HUDEP-2 (cell line): ENCODE data around the gene ASTL.

Experiments
- DNase-seq, 76 experiments: peaks; one replicate each; lab custom pipeline; 2025; ENCODE audit not compliant: unreplicated experiment in 76 of 76; lab: John Stamatoyannopoulos, UW

ASTL gene

DNA sequence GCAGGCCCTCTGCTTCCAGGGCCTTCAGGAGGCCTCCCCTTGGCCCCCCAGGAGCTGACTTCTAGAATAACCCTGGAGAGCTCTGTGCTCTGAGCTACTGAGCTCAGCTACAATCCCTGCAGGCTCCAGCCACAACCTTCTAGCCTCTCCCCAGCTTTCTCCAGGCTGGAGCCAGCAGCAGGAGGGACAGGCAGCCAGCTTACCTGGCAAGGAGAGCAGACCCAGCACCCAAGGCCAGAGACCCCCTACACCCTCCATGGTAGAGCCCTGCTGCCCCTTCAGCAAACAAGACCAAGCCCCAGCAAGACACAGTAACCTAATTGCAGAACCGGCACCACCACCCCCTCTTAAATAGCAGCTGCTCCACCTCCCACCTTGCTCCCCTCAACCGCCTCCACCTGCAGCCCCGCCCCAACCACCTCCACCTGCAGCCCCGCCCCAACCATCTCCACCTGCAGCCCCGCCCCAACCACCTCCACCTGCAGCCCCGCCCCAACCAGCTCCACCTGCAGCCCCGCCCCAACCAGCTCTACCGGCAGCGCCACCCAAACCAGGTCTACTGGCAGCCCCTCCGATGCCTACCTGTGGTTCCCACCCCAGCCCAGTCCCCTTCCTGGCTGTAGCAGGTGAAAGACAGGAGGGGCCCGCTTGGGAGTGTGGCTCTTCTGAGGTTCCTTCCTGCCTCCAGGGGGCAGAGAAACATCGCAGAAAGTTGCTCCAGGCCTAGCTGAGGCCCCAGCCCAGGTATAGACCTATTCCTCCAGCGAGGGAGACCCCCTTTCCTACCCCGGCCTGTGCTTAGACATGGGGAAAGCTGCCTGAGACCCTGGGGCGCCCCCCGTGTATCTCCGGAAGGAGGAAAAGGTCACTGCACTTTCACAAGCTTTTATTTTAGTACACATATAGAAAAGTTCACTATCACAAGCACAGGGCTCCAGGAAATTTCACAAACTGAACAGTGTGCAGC, at the start of gene ASTL:
ASTL (minus strand) TSS at position 324 of the 967 bp plus-strand sequence; CDS start at position 258, 66 bp downstream.
- DNase-seq: peak in 44 of 76 experiments; percentile 3 to 54 (median 22)

GRCh38 chr2:96186562-96186961, 48.3 kb upstream of the ASTL start:
- peak in 23 of 76 experiments; percentile 2 to 64 (median 21) for DNase-seq

- no peak for DNase-seq
Measured at GRCh38 chr2:96185516-96185915, 47.2 kb upstream of the ASTL start.

DNA sequence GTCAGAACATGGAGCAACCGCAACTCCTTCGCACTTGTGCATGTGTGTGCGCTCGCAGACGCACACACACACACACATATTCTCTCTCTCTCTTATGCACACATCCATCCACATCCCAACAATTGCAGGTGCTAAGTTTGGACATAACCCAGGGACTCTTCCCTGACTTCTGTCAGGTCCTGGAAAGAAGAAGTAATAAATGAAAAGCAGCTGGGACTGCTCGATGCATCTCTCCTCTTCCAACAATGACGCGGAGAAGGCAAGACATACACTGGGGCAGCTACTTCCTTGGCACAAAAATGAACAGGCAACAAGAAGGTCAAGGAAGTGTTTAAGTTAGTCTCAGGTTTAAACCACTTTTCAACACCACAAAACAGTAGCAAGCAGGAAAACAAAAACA, 46.7 kb upstream of the ASTL start:
- no peak for DNase-seq

DNA sequence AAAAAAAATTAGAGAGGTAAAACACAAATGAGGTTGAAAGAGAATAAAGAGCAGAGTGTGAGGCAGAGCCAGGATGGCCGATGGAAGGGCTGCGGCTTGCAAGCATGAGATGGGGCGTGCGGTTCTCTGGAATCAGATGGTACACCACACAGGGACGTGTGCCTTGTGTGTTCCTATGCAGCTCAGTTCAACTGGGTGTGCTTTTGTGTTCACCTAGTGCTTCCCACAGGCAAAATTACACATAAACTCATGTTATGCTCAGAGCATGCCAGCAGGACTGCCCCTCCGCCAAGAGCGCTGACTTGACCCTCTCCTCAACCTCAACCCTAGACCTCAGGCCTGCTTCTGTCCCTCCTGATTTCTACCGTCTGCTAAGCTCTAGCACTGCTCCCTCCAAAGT, 45.9 kb upstream of the ASTL start:
- no peak for DNase-seq

- no peak for DNase-seq
Measured at GRCh38 chr2:96181529-96181928, 43.2 kb upstream of the ASTL start.

DNA sequence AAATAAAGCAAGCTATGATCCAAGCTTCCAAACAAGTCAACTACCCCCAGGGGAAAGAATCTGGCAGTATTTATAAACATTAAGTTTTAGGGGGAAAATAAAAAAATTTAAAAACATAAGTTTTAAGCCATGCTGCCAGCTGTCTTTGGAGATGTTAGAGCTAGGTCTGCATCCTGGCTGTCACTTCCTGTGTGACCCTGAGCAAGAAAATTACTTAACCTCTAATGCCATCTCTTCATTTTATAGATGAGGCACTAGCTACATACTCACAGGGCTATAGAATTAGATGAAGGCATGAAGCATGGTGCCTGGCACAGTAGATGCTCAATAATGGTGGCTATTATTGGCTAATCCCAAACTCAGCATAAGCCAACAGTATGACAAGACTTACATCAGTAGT, 42.2 kb upstream of the ASTL start:
- no peak for DNase-seq

DNA sequence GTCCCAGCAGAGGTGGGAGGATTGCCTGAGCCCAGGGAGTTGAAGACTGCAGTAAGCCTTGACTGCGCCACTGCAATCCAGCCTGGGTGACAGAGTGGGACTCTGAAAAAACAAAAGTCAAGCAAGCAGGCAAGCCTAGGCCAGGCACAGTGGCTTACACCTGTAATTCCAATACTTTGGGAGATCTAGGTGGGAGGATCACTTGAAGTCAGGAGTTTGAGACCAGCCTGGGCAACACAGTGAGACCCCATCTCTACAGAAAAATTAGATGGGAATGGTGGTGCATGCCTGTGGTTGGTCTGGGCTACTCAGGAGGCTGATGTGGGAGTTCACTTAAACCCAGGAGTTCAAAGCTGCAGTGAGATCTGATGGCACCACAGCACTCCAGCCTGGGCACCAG, 41.7 kb upstream of the ASTL start:
- DNase-seq: no peak

DNA sequence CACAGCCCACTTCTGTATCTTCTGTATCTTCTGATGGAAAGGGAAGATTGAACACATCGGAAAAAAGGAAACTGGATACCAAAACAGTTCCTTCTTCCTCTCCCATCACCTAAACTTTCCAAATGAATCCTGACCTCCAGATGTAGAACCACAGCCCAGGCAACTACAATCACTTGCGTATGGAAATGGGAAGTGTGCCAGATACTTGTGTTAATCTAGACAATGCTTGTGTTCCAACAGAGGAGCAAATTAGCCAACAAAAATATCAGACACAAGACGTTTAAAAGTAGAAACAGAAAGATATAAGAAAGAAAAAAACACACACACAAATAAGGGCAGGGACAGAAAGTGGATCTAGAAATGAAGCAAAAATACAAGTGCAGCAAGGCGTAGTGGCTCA, 38.4 kb upstream of the ASTL start:
- no peak for DNase-seq

- no peak for DNase-seq
Measured at GRCh38 chr2:96175951-96176350, 37.6 kb upstream of the ASTL start.

- DNase-seq: peak in 69 of 76 experiments; percentile 5 to 82 (median 59)
Measured at GRCh38 chr2:96174251-96175144, 36.2 kb upstream of the ASTL start.

- DNase-seq: no peak
Measured at GRCh38 chr2:96171831-96172230, 33.5 kb upstream of the ASTL start.

GRCh38 chr2:96170626-96171025, 32.3 kb upstream of the ASTL start:
- no peak for DNase-seq

- DNase-seq: no peak
Measured at GRCh38 chr2:96169868-96170507, 31.7 kb upstream of the ASTL start.

- no peak for DNase-seq
Measured at GRCh38 chr2:96167407-96168013, 29.2 kb upstream of the ASTL start.

GRCh38 chr2:96164459-96165184, 26.3 kb upstream of the ASTL start:
- no peak for DNase-seq

GRCh38 chr2:96163768-96164429, 25.6 kb upstream of the ASTL start:
- no peak for DNase-seq

DNA sequence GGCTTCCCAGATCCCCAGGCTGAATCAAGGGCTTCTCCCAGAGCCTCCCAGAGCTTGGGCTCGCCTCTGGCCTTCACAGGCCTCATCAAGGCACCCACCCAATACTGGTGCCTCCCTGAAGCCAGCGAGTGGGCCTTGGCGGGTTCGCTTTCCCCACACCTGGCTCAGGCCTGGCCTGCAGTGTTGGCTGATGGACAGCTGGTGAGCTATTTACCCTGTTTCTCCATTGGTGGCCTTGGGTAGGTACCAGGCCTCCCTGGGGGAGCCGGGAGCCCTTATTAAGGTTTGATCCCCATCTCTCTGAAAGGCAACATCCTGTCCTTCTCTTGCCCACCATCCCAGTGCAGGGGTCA, 25.1 kb upstream of the ASTL start:
- no peak for DNase-seq

GRCh38 chr2:96161898-96162297, 23.6 kb upstream of the ASTL start:
- DNase-seq: peak in 63 of 76 experiments; percentile 3 to 82 (median 49)
